Mesothelial cell of epicardium (in vitro differentiated cells): Measurements from ENCODE around the gene SCAI. TPM values are rescaled to one million over a fixed set of nuclear protein-coding genes. Genes with fewer than 3 reads are reported as not detected.

Source experiments
- DNase-seq, 2 experiments: peaks; one replicate each; pipeline ENCODE4 v3.0.0; 2021; ENCODE audit warnings: low spot score in 2 of 2; ENCODE audit not compliant: unreplicated experiment in 2 of 2
- H3K27ac Mint-ChIP-seq: 2 replicates; pipeline ENCODE4 v1.8.0; 2021; ENCODE audit warnings: mixed read lengths
- H3K27me3 Mint-ChIP-seq: 2 replicates; pipeline ENCODE4 v1.8.0; 2021; ENCODE audit warnings: low read depth, mixed read lengths
- H3K36me3 Mint-ChIP-seq: 2 replicates; pipeline ENCODE4 v1.8.0; 2021; ENCODE audit warnings: mixed read lengths
- H3K4me1 Mint-ChIP-seq: 2 replicates; pipeline ENCODE4 v1.8.0; 2021; ENCODE audit warnings: mixed read lengths
- H3K4me3 Mint-ChIP-seq: 2 replicates; pipeline ENCODE4 v1.8.0; 2021; ENCODE audit warnings: mild to moderate bottlenecking, moderate library complexity, mixed read lengths
- H3K9me3 Mint-ChIP-seq: 2 replicates; pipeline ENCODE4 v1.8.0; 2021; ENCODE audit warnings: mixed read lengths
- CTCF ChIP-seq: fragments of 200-600 bp; sonication (generic); IDR thresholded peaks from one replicate; pipeline ENCODE4 v1.5.0; 2021; ENCODE audit warnings: antibody characterized with exemption; ENCODE audit not compliant: unreplicated experiment
- total RNA-seq: library from RNA; stranded (reverse); gene quantifications from 3 replicates; pipeline ENCODE4 v1.2.1, GENCODE V29; 2021

The SCAI gene
- total RNA-seq, 1 donor from 2014 or later, result 22.7 TPM

DNA sequence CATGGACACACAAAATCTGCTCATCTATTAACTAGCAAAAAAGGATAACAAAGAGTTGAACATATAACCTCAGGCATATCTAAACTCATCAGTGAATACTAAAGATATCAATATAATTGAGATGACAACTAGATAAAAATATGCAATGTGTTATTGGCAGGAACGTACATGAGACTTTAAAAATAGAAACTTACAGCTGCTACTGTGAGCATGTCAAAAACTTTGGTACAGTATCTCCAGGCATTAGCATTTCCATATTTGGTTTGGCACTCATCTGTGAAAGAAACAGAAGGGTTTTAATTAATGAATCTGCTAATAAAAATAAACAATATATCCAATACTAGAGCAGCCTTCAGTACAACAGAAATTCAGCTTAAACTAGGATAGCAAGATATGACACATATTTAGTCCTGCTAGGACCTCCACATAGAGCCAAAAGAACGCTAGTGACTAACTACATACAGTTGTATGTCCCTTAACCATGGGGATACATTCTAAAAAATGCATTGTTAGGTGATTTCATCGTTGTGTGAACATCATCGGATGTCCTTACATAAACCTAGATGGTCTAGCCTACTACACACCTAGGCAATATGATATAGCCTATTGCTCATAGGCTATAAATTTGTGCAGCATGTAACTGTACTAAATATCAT lies 10.5 kb upstream of the SCAI start:
- peaks cover 19% of the 10 kb centered on the region for H3K36me3 Mint-ChIP-seq
- no peak overlapping the region for H3K27ac Mint-ChIP-seq
- no peaks in the 10 kb centered on the region for H3K4me1 Mint-ChIP-seq
- TF ChIP-seq CTCF, result no peak
- DNase-seq, result no peak
- no peaks in the 10 kb centered on the region for H3K9me3 Mint-ChIP-seq
- H3K27me3 Mint-ChIP-seq, result no peaks in the 10 kb centered on the region
- no peak overlapping the region for H3K4me3 Mint-ChIP-seq

DNA sequence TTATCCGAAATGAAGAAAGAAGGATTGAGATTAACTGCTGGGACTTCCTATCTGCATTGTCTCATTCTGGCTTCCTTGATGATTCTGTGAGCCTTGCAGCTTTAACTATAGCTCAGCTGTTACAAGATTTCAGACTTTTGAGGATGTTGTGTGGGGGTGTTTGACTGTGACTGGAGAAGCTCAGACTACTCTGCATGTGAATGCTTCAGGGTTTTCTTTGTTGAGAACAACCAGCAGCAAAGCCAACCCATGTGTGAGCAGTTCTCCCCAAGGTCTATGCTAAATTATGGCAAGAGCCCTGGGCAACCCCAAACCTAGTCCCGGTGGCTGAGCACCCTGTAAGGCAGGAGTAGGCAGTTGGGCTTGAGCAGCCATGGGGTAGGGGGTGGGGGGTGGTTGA lies 8.4 kb upstream of the SCAI start:
- Mint-ChIP-seq H3K27ac (no peak overlapping the region), H3K36me3 (peaks cover 19% of the 10 kb centered on the region), H3K4me1 (peaks cover 3% of the 10 kb centered on the region), H3K9me3 (no peaks in the 10 kb centered on the region), H3K27me3 (no peaks in the 10 kb centered on the region), H3K4me3 (no peak overlapping the region)
- no peak for DNase-seq
- TF ChIP-seq CTCF, result no peak

DNA sequence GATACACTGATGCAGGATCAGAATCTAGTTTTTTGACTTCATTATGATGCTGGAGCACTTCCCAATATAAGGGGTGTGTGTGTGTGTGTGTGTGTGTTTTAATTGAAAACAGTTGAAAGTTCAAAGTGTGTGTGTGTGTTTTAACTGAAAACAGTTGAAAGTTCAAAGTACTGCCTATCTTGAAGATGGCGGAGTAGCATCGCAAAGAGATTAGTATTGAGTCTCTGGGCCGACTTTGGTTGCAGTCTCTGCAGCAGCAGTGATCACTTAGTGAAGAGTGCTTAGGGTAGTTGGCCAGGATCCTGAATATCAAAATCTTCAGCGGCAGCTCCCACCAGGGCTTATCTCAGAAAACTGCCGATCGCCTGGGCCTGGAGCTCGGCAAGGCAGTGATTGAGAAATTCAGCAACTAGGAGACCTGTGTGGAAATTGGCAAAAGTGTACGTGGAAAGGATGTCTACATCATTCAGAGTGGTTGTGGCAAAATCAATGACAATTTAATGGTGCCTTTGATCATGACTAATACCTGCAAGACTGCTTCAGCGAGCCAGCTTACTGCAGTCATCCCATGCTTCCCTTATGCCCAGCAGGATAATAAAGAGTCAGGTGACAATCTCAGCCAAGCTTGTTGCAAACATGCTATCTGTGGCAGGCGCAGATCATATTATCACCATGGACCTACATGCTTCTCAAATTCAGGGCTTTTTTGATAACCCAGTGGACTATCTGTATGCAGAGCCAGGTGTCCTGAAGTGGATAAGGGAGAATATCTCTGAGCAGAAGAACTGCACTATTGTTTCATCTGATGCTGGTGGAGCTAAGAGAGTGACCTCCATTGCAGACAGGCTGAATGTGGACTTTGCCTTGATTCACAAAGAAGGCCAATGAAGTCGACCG lies 7.3 kb upstream of the SCAI start:
- TF ChIP-seq CTCF, result no peak
- no peaks in the 10 kb centered on the region for H3K9me3 Mint-ChIP-seq
- no peak for DNase-seq
- no peaks in the 10 kb centered on the region for H3K27me3 Mint-ChIP-seq
- H3K27ac Mint-ChIP-seq, result peak overlapping the region; percentile 15
- H3K4me1 Mint-ChIP-seq, result peaks cover 3% of the 10 kb centered on the region
- H3K36me3 Mint-ChIP-seq, result peaks cover 19% of the 10 kb centered on the region
- no peak overlapping the region for H3K4me3 Mint-ChIP-seq

GRCh38 chr9:125147401-125147951 lies 4.1 kb upstream of the SCAI start:
- H3K36me3 Mint-ChIP-seq, result peaks cover 9% of the 10 kb centered on the region
- H3K27ac Mint-ChIP-seq, result no peak overlapping the region
- H3K9me3 Mint-ChIP-seq, result no peaks in the 10 kb centered on the region
- TF ChIP-seq CTCF, result no peak
- H3K27me3 Mint-ChIP-seq, result no peaks in the 10 kb centered on the region
- DNase-seq, result no peak
- H3K4me3 Mint-ChIP-seq, result no peak overlapping the region
- peaks cover 9% of the 10 kb centered on the region for H3K4me1 Mint-ChIP-seq

DNA sequence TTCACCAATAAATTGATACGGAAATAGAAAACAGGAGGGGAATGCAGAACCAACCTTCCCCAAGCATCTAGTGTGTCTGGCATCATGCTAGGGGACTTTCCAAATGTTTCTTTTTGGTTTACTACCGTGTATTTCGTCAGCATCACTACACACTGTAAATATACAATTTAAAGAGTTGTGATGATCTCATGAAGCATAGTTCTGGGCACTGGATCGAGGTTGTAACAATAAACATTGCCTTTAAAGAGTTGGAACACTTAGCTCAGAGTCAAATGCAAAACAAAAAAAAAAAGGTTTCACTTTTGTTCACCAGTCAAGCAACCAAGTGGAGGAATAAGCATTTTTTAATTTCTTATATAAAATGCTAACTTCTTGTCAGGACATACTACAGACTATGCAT lies 2.9 kb upstream of the SCAI start:
- H3K4me3 Mint-ChIP-seq, result no peak overlapping the region
- no peak overlapping the region for H3K27ac Mint-ChIP-seq
- DNase-seq, result no peak
- H3K9me3 Mint-ChIP-seq, result no peaks in the 10 kb centered on the region
- peaks cover 16% of the 10 kb centered on the region for H3K4me1 Mint-ChIP-seq
- TF ChIP-seq CTCF, result no peak
- no peaks in the 10 kb centered on the region for H3K27me3 Mint-ChIP-seq
- H3K36me3 Mint-ChIP-seq, result peaks cover 5% of the 10 kb centered on the region
